Suppressor macrophage treated with lipopolysaccharide for 1 hour (primary cell): ENCODE measurements around the gene KRTAP10-12.
"Not testable (repeated sequence)": the region's sequence is repeated elsewhere in the genome, so short reads cannot be mapped to it uniquely, and the experiment has no call there.

Experiments
- DNase-seq, 3 donors: peaks; one replicate each; pipeline ENCODE4 v3.0.0-alpha.2; 2020 to 2022

The KRTAP10-12 gene

GRCh38 chr21:44697172-44697810 lies at the start of gene KRTAP10-12:
Gene KRTAP10-12, plus strand, starts transcription at chr21:44697172. Its CDS starts 30 bp downstream, at chr21:44697202.
- not testable (repeated sequence) for DNase-seq

- DNase-seq: no peak
Measured at GRCh38 chr21:44647222-44647552, 49.8 kb upstream of the KRTAP10-12 start.

- no peak for DNase-seq
Measured at GRCh38 chr21:44648557-44649311, 48.2 kb upstream of the KRTAP10-12 start.

- no peak for DNase-seq
Measured at GRCh38 chr21:44649521-44650100, 47.4 kb upstream of the KRTAP10-12 start.

- no peak for DNase-seq
Measured at GRCh38 chr21:44650265-44650972, 46.6 kb upstream of the KRTAP10-12 start.

- DNase-seq: no peak
Measured at GRCh38 chr21:44650973-44651675, 45.8 kb upstream of the KRTAP10-12 start.

- DNase-seq: no peak
Measured at GRCh38 chr21:44653123-44653522, 43.8 kb upstream of the KRTAP10-12 start.

GRCh38 chr21:44653656-44654575 lies 43.1 kb upstream of the KRTAP10-12 start:
- DNase-seq: no peak

- DNase-seq: no peak
Measured at GRCh38 chr21:44654576-44655175, 42.3 kb upstream of the KRTAP10-12 start, which contains the start of gene KRTAP12-4. Gene KRTAP12-4, minus strand, starts transcription at chr21:44654659. Its CDS starts 45 bp downstream, at chr21:44654614.

GRCh38 chr21:44656868-44657267 lies 40.1 kb upstream of the KRTAP10-12 start:
- no peak for DNase-seq

GRCh38 chr21:44657635-44658540 lies 39.1 kb upstream of the KRTAP10-12 start, which contains the start of gene KRTAP12-3:
Gene KRTAP12-3, plus strand, starts transcription at chr21:44657932. Its CDS starts 48 bp downstream, at chr21:44657980.
- DNase-seq: no peak

GRCh38 chr21:44658541-44658910 lies 38.4 kb upstream of the KRTAP10-12 start:
- DNase-seq: no peak

- DNase-seq: no peak
Measured at GRCh38 chr21:44658913-44659595, 37.9 kb upstream of the KRTAP10-12 start.

- DNase-seq: not testable (repeated sequence)
Measured at GRCh38 chr21:44661567-44661966, 35.4 kb upstream of the KRTAP10-12 start.

GRCh38 chr21:44664691-44665090 lies 32.3 kb upstream of the KRTAP10-12 start:
- DNase-seq: no peak

- no peak for DNase-seq
Measured at GRCh38 chr21:44666401-44667320, 30.3 kb upstream of the KRTAP10-12 start, which contains the start of gene KRTAP12-2. Gene KRTAP12-2, minus strand, starts transcription at chr21:44666927. Its CDS starts 41 bp downstream, at chr21:44666886.

GRCh38 chr21:44667612-44668011 lies 29.4 kb upstream of the KRTAP10-12 start:
- DNase-seq: no peak
